ENCODE measurements around the gene CASP1.

- TF ChIP-seq, protein P1, sequence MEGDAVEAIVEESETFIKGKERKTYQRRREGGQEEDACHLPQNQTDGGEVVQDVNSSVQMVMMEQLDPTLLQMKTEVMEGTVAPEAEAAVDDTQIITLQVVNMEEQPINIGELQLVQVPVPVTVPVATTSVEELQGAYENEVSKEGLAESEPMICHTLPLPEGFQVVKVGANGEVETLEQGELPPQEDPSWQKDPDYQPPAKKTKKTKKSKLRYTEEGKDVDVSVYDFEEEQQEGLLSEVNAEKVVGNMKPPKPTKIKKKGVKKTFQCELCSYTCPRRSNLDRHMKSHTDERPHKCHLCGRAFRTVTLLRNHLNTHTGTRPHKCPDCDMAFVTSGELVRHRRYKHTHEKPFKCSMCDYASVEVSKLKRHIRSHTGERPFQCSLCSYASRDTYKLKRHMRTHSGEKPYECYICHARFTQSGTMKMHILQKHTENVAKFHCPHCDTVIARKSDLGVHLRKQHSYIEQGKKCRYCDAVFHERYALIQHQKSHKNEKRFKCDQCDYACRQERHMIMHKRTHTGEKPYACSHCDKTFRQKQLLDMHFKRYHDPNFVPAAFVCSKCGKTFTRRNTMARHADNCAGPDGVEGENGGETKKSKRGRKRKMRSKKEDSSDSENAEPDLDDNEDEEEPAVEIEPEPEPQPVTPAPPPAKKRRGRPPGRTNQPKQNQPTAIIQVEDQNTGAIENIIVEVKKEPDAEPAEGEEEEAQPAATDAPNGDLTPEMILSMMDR (IDR thresholded peaks at IDR 0.05), result no peak
- TF ChIP-seq POLR2AphosphoS5 (IDR thresholded peaks at IDR 0.05), result no peak
- no peak for TF ChIP-seq POLR2A (IDR thresholded peaks at IDR 0.05)
- TF ChIP-seq EP300 (IDR thresholded peaks at IDR 0.05), result no peak
Measured at GRCh38 chr11:105052487-105052886, 17.5 kb upstream of the CASP1 start.

Data from upper lobe of left lung (tissue), 4 donors.